HG02763 (cell line): ENCODE results near the gene SPATA31C1.
"Not testable (repeated sequence)": the region's sequence is repeated elsewhere in the genome, so short reads cannot be mapped to it uniquely, and the experiment has no call there.

ENCODE experiments used
- ATAC-seq: cut with Tn5 transposase; IDR thresholded peaks from one replicate; pipeline ENCODE4 v1.9.1; 2021; ENCODE audit warnings: mild to moderate bottlenecking, moderate library complexity; ENCODE audit not compliant: unreplicated experiment

Gene SPATA31C1

DNA sequence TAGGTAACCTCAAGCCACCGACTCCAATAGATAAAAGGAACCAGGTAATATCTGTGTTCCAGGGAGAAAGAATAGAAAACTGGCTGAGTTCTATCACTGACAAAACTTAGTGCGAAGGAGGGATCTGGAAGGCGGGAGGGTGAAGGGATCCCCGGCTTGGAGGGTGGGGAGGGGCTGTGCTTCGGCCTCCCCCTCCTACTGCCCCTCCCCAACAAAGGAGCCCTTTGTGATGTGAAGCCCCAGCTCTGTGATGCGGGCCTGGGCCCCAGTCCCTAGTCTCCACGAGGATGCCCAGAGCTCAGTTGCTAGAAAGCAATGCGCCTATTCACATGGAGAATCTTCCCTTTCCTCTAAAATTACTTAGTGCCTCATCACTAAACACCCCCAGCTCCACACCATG, at the start of gene SPATA31C1:
TSS of gene SPATA31C1 (plus strand) at position 301 of the 400 bp plus-strand sequence.
- not testable (repeated sequence) for ATAC-seq

GRCh38 chr9:87868175-87868574, 49.6 kb upstream of the SPATA31C1 start:
- ATAC-seq: no peak

DNA sequence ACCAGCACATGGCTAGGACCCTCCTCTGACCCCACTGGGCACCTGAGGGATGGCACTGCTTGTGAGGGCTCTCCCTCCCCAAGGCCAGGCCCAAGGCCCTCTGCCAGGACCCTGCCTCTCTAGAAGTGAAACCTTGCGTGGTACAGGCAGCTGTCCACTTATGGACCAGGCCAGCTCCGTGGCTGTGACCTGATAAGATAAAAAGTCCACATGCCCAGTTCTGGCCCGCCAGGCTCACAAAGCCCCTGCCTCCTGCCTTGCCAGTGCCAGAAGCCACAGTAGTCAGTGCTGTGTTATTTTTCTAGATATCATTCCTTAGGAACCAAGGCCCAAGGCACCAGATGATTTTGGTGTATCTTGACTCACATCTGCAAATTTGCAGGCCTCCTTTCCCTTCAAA, 49.1 kb upstream of the SPATA31C1 start:
- no peak for ATAC-seq

DNA sequence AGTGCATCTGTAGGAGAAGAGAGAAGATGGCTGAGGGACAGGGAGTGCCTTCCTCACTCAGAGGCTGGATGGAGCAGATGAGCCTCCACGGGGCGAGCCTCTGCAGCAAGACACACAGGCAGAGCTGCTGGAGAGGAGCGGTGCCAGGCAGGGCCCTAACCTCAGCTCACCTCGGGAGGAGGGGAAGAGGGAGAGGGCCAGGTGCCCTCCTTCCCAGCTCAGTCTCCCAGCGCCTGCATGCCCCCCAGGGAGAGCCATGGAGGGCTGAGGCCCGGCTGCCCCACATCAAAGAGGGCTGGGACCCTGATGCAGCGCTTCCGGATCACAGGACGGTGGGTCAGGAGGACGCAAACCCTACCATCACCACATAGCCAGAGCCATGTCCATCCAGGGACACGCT, 48.7 kb upstream of the SPATA31C1 start:
- ATAC-seq: no peak

DNA sequence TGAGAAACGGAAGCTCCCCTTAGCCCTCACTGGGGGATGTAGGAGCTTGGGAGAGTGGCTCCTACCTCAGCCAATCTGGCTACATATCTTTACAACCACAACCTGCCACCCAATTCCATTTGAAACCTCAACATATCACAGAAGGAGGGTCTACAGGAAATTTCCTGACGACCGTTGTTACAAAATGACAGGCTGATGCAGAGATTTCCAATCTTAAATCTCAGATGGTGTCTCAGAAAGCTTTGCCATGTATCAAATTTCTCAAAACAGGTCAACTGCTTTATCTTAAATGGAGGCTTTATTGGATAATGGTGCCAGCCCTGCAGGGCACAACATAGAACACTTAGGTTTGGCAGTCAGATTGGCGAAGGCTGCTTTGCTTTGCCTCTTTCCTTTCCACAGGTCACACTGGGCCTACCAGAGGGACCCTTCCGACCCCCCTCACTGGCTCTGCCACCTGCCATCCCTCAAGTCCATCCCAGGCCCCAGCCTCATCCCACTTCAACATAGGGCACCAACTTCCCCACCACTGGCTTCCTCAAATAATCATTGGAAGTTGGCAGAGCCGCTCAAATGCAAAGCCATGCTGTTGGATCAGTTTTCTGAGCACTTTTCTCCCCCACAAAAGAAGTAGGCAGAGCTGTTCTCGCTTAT, 46.2 kb upstream of the SPATA31C1 start:
- no peak for ATAC-seq

DNA sequence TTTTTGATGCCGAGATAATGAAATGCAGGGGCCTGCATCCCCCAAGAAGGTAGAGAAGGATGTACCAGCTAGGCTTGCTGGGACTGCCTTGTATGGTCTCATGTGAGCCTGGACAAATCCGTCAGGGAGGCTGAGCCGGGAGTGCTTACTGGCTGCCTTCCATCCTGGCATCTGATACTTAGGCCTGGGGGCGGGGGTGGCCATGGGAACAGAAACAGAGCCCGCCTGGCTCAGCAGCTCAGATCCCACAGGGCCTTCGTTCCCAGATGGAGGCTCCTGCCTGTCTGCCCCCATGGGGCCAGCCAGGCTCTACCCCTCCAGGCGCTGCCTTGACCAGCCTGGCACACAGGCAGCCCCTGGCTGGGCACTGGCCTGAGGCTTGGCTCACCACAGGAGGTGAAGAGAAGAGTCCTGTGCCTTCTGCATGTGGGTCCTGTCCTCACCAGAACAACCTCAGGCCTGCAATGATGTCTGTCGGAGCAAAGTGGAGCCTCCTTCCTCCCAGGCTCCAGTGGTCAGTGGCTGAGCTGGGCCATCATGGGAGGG, 45.6 kb upstream of the SPATA31C1 start:
- ATAC-seq: no peak

DNA sequence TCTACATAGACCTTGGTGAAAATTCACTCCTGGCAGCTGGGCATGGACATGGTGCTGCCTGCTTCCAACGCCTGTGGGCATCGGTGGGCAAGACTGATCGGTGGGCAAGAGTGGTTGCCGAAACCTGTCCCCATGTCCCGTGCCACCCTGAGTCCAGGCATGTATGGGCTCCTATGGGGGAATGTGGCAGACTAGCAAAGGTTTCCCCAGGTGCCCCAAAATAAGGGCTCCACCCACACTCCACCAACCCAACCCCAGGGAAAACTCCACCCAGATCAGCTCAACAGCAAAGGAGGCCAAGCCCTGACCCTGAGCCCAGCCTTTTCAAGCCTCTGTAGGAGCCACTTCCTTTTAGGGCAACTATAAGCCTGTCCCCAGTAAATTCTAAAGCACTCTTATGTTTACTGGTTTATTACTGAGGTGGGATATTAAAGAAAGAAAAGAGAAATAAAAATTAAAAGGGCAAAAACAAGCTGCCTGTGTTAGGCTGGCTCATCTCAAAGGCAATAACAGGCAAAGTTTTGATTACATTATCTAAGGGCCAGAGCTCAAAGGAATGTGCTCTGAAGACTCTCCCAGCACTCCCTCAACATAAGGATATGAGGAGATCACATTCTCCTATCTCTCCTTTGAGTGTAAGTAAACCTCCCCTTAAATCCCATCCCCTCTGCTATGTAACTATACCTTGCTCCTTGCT, 44.0 kb upstream of the SPATA31C1 start:
- no peak for ATAC-seq

- ATAC-seq: no peak
Observed at GRCh38 chr9:87874304-87874623, 43.5 kb upstream of the SPATA31C1 start.

DNA sequence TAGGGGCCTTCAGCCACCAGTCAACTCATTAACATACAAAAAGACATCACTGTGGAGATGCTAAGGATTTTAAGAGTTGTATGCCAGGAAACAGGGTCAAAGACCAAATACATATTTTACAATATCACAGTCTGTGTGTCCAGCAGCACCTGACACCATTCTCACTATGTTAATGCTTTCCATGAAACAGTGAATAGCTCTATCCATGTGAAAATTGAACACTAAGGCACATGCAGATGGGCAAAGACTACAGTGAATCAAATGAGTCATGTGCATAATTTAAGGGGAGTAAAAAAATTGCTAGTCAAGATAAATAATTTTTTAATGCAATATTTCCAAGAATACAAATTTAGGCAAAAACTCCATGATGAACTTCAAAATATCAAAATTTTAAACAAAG, 42.7 kb upstream of the SPATA31C1 start:
- ATAC-seq: no peak

DNA sequence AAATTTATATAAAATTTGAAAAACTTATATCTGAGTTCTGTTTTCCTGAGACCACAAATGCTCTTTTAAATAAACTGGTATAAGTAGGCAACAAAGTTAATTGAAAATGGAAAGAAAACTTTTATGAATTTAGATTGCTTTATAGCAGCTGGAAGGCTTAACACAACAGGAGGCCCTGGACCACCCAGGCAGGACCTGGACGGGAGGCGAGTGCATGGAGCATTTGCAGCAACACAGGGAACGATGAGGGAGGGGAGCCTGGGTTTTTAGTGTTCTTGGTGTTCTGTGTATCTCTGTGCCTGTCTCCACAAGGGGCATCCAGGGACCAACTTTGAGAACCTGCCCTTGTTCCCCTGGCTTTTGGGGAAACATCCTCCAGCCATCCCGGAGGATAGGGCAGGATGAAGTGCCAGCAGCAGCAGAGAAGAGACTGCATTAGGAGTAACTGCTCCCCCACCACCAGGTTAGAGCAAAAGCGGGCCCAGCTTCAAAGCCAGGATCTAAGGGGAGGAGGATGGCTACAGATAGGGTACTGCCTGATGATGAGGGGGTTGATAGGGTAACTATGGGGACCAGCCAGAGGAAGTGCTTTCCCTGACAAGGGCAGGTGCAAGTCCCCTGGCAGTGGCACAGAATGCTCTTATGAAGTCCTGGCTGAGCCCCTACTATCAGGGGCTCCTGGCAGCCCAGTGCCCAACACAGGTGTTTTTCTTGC, 41.8 kb upstream of the SPATA31C1 start:
- no peak for ATAC-seq

DNA sequence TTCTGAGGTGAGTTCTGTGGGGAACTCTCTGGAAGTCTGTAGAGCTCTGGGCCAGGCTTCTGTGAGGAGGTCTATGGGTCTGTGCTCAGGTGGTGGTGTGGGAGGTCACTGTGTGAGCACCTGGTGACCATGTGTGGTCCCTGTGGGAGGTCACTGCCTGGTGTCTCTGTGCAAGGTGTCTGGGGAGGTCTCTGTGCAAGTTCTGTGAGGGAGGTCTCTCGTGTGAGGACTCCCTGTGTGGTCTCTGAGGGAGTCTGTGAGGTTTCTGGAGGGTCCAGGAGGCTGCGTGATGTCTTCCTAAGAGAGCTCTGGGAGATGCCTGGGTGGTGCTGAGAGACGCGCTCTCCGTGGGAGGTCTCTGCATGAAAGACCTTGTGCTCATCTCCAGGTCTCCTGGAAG, 41.1 kb upstream of the SPATA31C1 start:
- no peak for ATAC-seq

- ATAC-seq: no peak
Observed at GRCh38 chr9:87878989-87879511, 38.7 kb upstream of the SPATA31C1 start.

DNA sequence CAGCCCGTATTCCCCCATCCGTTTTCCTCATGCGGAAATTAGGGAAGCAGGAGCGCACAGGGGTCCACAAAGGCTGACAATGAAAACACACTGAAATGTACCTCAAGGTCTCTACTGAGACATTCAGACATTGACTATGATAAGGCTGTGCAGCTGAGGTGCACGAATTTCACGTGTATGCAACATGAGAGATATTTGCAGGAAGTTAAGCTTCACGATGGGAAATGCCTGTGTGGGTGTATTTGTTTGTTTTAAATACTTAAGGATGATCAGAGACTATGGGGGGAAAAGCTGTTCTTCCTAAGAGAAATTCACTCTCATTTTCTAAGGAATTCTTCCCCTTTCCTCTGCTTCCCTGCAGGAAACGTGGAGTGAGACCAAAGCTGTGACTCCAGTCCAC, 37.6 kb upstream of the SPATA31C1 start:
- ATAC-seq: no peak

GRCh38 chr9:87880683-87881082, 37.1 kb upstream of the SPATA31C1 start:
- ATAC-seq: no peak

GRCh38 chr9:87882627-87883026, 35.1 kb upstream of the SPATA31C1 start, which contains the start of gene SPATA31E1:
Gene SPATA31E1, plus strand, starts transcription at chr9:87882877. Its CDS starts 15 bp downstream, at chr9:87882892.
- ATAC-seq: no peak

GRCh38 chr9:87883274-87883673, 34.5 kb upstream of the SPATA31C1 start:
- ATAC-seq: no peak

DNA sequence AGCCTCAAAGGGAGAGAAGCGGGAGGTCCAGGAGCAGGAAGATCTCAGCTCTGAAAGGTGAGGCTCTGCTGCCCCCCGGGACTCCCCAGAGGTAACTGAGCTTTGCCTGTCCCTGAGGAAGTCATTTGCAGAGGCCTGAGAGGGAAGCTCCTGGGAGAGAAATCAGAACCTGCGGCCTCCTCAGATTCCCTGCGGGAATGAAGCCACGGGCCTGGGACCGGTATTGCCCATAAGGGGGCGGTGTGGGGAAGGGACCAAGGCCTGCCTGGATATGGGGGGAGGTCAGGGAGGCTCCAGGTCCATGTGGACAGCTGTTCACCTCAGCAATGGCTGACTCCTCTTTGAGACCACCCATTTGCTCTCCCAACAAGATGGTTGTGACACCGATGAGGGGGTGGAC, 33.8 kb upstream of the SPATA31C1 start:
- no peak for ATAC-seq

- ATAC-seq: no peak
Observed at GRCh38 chr9:87884578-87885459, 32.9 kb upstream of the SPATA31C1 start.

- ATAC-seq: no peak
Observed at GRCh38 chr9:87885484-87886189, 32.1 kb upstream of the SPATA31C1 start.
